CD4-positive, alpha-beta T cell treated with Interleukin-21 for 1 hour (primary cell): ENCODE results near the gene AIRE.

Source experiments
- DNase-seq: peaks from one replicate; pipeline ENCODE4 v3.0.0-alpha.2; 2020

AIRE gene

DNA sequence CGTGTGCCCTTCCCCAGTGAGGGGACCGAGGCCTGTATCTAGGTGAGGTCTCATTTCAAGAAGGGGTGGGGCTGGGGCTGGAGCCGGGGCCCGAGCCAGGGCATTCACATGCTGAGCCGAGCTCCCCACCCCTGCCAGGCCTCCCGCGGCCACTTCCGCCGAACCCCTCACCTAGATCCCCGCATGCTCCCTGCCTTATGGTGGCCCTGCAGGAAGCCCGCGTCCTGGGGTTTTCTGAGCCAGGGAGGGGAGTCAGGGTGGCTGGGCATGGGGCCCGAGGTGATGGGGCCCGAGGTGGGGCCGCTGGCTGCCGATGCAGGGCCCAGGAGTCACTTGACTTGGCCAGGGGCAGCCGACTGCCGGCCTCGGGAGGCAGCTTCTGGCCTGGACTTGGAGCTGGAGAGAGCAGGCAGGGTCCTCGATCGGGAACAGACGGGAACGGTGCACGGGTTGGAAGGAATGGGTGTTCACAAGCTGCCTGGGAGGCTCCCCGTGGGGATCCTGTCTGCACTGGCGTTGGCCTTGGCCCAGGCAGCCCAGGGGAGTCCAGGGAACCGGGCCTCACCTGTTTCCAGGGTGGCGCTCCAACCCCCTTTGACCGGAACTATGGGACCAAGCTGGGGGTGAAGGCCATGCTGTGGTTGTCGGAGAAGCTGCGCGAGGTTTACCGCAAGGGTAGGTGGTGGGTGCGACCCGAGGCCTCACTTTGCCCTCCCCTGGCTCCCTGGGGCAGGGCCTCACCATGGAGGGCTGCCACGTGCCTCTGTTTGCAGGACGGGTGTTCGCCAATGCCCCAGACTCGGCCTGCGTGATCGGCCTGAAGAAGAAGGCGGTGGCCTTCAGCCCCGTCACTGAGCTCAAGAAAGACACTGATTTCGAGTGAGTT, 40.0 kb downstream of the AIRE start:
- DNase-seq = no peak

DNA sequence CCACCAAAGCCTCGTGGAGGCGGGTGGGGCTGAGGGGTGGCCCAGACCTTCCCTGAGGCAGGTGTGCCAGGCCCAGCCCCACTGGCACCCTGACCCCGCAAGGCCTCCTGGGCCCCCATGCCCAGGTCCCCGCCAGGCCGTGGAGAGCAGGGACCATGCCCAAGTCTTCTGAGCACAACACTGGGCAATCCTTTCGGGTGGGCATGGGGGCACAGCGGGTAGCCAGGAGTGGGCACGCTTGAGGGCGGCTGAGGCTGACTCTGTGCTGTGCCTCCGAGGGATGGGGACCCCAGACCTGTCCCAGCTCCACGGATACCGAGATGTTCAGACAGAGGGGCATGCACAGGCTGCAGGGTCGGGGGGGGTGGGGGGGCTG, 40.6 kb downstream of the AIRE start:
- no peak for DNase-seq

DNA sequence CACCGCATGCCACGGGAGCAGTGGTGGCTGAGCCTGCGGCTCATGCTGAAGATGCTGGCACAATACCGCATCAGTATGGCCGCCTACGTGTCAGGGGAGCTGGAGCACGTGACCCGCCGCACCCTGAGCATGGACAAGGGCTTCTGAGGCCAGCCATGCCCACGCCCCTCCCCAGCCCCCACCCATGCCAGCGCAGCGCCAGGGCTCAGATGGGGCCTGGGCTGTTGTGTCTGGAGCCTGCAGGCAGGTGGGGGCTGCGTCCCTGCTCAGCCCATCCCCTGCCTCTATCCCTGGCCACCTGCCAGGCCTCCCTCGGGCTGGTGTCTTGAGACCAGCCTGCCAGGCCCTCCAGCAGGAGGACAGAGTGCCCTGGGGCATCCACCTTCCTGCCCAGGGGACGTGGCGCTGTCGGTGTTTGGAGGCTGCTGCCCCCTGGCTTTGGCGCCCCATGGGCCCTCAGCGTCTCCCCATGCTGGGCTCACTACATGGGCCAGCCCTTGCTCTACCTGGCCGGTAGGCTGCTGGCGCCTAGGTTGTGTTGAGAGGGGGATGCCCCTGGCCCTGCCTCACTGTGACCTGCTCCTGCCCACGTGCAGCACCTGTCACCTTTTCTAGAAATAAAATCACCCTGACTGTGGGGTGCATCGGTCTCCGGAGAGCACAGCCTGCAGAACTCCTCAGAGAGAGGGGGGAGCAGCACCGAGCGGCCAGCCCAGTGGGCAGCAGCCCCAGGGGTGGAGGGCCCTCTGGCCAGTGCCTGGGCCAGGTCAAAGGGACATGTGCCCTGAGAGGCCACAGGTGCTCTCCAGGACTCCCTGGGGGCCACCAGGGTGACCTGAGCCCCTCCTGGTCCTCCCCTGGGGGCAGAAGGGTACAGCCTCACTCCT, 41.3 kb downstream of the AIRE start:
- DNase-seq = no peak

DNA sequence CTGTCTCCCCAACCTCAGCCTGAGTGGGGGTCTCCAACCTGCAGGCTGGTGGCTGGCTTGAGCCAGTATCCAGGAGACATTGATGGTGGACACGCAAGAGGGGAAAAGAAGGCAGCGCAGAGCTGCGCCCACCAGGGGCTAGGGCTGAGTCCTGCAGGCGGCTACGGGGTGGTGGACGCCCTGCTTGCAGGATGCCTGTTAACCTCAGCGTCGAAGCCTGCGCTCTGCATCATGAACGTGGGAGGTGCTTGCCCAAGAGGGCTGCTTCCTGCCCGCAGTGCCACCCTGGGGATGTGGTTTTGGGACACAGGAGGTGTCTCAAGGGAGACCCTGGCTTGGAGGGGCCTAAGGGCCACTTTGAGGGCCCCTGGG, 41.9 kb downstream of the AIRE start:
- DNase-seq = no peak

DNA sequence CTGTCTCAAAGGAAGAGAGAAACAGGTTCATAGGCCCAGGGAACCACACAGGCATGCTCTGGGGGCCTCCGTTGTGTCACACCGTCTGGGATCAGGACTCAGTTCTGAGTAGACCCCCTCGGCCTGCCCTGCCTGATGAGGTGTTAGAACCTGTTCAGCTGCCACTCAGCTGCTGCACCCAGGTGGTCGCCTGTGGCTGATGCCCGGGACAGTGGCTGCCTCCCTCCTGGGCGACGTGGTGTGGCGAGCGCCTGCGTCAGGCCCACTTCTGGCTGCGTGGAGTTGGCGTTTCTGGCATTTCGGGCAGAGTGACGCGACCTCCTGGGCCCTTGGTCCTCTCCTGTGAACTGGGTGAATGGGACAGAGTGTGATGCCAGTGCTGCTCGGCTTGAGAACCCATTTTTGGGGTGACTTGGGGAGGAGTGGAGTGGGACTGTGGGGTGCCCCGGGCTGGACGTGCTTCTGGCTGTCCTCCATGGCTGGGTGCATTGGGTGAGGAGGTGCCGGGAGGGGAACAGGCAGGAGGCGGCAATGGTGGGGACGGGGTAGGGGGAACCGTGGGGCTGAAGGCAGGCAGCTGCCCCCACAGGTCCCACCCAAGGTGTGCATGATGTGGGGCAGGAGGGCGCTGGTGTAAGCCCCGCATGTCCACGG, 42.7 kb downstream of the AIRE start:
- DNase-seq = no peak

DNA sequence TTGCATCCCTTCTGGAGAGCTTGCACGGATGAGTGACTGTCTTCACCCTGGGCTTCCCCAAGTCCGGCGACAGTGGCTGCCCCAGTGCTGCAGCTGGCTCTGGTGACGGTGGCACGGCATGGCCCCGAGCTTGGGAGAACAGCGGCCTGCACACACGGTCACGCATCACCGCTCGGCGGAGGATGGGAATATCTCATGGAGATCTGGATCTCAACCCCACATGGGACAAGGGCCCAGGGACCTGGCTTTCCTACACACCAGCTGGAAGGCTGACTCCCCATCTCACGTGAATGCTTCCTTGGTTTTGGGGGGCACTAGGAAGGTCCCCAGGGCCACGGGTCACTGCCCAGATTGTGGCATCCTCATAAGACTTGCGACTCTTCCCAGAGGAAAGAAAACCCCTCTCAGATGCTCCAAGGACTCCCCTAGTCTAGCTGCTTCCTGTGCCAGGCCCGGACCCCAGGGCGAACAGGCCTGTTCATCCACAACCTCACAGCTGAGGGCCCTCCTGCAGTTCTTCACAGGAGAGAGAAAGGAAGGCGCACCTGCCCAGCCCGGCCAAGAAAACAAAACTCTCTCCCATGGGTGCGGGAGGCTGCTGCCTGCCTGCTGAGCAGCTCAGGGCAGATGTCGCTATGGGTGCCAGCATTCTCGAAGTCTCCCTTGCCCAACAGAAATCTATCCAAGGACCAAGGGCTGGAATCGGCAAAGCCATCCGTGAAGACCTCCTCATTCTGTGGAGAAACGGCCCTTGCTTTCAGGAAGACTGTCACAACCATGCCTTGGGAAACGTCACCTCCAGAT, 43.6 kb downstream of the AIRE start:
- DNase-seq = no peak

DNA sequence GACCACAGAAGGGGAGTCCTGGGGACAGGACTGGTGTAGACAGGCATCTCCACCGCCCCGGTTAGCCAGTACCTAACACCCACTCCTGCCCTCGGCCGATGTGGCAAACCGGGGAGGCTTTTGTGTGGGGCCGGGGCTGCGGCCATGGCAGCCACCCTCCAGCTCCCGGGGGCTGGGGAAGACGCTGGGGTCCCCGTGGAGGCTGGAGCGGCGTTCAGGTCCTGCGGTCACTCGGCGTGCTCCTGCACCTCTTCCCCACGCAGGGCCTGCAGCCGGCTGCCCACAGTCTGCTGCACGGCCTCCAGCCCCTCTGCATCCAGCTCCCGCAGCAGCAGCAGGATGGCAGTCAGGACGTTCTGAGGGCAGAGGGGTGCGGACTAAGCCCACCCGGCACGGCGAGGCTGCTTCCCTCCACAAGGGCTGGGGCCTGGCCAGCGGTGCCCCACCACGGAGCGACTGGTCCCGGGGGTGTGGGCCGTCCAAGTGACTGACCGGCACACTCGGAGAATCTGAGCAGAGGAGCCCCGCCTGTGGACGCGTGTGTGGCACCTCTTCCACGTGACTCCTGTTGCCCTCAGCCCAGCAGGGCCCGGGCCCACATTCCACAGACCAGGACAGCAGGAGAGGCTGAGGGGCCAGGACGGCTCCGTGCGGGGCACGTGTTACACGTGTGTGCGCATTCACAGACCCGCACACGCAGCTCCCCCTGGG, 44.5 kb downstream of the AIRE start:
- no peak for DNase-seq

DNA sequence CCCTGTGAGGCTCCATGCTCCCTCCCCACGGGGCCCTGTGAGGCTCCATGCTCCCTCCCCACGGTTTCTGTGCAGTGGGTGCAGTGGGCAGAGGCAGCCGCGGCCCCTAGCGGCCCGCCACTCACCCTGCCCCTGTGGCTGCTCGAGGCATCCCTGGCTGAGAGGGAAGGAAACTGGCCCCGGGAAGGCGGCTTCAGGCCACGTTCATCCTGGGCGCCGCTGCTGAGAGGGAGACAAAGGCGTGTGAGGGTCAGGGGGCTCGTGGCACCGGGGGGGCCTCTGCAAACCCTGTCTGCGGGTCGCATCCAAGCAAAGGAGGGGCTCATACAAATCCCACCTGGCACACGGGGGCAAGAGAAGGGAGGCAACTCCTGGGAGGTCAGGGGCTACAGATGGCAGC, 45.0 kb downstream of the AIRE start:
- DNase-seq = no peak

DNA sequence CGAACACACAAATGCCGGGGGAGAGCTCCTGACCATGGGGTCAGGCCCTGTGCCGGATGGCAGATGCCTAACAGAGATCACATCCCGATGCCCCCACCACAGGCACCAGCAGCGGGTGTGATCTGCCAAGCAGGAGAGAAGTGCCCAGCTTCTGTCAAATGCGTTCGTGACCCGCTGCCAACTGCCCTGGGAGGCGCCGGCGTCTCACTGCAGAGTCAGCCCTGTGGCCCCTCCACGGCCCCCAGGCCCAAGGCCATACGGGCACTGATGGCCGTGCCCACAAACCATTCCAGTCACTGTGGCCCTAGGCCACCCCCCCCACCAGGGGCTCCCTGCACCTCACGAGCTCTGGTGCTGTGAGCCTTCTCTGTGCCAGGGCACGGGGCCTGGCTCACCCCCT, 45.5 kb downstream of the AIRE start:
- no peak for DNase-seq

DNA sequence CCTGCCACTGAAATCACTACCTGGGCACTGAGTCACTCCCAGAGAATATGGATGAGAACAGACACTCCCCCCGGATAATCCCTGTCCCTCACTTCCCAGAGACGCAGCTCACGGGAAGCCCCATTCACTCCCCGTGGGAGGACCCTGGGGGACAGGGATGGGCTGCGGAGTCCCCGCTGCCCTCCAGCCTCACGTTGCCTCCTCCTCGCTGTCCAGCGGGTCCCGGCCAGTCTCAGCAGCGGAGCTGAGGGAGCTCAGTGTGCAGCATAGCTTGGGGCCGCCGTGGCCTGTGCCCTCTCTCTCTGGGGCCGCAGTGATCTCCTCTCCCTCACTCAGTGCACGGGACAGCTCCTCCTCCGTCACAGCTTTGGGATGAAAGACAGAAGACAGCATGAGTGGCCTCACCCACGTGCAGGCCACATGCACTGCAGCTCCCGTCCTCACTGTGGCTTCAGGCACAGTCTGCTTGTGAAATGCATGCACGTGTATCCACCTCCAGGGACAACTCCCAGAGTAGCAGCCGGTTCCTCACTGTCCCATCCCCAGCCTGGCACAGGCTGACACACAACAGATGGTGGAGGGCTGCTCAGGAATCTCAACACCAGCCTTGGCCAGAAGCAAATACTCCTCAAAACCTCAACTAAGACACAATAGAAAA, 46.1 kb downstream of the AIRE start:
- no peak for DNase-seq

DNA sequence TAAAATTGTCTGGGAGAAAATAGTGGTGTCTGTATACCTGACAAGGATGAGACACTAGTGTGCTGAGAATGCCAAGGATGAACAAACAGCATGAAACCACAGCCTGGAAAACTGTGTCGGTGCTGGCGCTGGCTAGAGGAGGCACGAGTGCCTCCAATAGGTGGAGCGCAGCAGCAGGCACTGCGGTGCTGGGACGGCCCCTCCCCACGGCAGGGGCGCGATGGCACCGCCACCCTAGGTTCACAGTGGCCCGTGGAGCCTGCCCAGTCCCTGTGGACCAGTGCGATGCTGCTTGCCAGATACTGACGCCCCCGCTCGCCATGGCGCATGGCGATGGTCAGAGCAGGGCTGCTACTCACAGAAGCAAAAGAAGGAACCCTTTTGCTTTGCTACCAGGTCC, 46.7 kb downstream of the AIRE start:
- no peak for DNase-seq

DNA sequence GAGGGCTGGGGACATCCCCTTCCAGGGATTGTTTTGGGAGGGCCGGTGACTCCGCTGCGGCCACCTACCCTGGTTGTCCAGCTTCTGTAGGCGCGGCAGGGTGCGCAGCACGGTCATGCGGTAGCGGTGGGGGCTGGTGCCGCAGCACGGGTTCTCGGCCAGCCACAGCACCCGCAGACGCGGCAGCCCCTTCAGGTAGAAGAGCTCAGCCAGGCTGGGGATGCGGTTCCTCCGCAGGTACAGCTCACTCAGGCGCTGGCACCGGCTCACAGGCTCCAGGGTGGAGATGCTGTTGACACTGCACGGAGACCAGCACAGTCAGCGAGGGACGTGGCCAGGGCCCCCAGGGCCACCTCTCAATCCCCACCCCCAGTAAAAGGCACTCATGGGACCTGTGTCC, 47.3 kb downstream of the AIRE start:
- DNase-seq = no peak

DNA sequence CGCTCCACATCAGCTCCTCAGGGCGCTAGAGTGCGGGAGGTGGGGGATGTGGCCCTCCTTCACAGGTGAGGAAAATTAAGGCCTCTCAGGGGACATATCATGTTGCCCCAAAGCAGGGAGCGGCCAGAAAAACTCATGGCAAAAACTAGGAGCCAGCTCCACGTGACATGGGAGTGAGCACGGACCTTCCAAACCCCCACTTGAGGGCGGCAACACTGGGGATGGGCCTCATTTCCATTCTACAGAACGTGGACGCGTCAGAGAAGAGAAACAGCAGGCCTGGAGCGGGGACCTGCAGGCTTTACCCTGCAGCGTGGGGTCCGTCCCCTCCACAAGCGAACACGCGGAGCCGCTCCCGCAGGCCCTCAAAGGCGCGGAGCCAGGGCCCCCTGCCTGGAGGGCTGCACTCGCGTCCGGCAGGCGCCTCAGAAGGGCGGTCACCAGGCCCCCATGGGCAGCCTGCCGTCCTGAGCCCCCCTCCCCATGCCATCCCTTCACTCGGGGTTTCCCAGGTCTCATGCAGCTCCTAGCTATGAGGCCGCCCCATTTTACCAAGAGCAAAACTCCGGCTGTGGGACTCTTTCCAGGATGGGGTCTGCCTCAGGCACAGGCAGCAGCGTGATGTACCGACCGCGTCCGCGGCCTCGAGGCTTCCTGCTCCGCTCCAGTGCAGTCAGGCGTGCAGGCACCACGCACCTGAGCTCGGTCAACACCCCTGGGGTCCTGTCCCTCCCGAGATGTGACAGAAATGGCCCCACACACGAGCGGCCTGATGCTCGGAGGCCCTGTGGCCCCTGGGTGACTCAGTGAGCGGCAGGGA, 48.0 kb downstream of the AIRE start:
- DNase-seq = no peak

DNA sequence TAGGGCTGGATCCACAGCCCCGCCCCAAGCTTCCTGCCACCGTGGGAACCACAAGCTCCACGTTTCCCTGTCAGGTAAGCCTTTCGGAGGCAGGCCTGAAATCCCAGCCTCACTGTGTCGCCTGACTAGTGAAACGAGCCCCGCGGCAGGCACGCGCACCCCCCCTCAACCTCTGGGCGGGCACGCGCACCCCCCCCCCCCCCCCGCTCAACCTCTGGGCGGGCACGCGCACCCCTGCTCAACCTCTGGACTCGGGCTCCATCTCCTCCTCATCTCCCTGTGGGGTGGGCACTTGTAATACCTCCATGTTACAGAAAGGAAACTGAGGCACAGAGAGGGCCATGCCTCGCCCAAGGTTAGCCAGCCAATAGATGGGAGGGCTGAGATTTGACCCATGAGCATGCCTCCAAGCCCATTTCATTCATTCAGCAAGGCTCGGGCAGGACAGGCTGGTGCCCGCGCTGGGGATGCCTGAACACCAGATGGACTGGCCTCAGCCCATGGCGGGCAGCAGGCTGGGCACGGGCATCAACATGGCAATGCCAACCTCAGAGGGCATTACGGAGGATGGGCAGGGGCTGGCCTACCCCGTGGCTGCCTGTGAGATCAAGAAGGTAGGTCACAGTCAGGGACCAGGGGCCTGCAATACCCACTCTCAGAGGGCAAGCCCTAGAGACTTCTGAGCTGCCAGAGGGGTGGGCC, 48.8 kb downstream of the AIRE start:
- no peak for DNase-seq

DNA sequence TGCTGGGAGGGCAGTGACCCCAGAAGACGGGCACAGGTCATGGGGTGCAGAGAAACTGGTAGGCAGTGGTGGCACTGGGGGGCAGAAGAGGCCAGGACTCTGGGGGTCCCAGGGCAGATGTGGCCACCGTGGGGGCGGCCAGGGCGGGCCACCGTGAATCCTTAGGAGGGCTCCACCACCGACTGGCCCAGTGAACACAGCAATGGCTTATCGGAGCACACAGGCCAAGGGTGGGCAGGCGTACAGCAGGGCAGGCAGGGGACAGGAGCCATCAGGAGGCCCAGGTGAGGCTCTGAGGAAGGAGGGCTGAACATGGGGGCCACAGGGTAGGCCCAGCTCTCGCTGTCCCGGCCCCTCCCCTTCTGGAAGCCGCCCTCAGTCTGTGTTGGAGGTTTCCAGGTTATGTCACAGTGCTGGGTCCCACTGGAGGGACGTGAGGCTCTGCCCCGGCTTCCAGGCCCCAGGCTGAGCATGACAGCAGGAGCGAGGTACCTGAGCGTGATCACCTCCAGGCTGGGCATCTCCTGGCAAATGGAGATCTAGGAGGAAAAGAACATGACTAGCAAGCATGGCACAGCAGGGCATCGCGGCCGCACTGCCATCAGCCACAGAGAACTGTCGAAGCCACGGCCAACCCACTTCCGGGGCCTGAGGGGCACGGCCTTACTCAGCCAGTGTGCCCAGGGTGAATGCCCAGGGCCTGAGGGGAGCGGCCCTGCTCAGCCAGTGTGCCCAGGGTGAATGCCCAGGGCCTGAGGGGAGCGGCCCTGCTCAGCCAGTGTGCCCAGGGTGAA, 49.8 kb downstream of the AIRE start:
- no peak for DNase-seq

DNA sequence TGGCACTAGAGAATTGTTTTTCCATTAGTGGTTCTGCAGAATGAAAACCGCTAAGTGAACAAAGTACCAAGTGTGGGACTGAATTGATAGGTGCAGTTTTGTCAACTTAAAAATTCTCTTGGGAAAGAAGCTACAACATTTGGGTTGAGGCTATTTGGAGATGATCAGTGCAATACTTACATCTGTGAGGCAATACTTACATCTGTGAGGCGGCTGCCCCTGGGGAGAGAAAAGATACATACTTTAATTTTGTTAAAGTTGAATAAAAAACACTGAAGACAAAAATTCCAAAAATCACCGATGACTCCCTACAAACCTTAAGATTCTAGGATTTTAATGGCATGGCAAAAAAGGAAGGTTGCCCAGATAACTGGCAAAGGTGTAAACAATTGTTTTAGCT, 51.8 kb downstream of the AIRE start:
- no peak for DNase-seq

DNA sequence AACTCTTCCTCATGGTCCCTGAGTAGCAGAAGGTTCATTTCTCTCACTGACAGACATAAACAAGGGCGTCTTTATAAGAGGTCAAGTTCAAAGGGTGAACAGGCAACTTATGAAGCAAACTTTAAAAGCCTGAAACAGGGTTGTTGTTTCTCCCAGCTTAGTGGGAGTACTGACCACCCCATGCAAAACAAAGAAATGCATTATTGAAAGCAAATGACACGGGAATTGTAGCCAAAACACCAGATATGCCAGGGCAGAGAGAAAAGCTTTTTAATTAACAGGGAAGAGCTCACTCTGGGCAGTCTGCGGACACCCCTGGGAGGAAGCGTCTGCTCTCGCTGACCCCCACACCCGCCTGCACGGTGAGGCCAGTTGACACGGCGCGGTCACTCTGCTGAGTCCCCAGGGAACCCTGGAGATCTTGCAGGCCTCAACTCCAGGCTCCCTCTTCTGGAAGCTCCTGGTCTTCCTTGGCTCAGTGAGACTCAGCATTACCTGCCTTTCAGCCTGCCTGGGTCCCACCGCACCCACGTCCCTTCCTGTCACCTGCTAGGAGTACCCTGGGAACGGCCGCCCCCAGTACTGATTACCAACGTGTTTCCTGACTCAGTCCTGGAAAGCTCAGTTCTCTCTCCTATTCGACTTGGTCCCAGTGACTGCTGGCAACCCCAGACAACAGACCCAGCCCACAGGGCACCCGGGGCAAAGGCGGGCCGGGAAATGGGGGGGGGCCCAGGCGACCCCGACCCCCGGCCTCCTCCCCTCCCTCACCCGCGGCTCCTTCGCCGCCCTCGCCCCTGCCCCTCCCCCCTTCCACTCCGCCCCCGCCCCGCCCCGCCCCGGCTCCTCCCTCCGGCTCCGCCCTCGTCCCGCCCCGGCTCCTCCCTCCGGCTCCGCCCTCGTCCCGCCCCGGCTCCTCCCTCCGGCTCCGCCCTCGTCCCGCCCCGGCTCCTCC, 52.5 kb downstream of the AIRE start:
- DNase-seq = peak; percentile 51
